ENCODE data around the gene SELENBP1.
"Not testable (repeated sequence)": the region's sequence is repeated elsewhere in the genome, so short reads cannot be mapped to it uniquely, and the experiment has no call there.

The SELENBP1 gene

GRCh38 chr1:151352021-151352718 lies 20.3 kb downstream of the SELENBP1 start:
- no peak overlapping the region for H3K4me3 ChIP-seq (ENCODE audit: low read depth, low read length)
- no peak for TF ChIP-seq CTCF (IDR thresholded peaks at IDR 0.05; ENCODE audit: low read depth, low read length, missing control alignments)
- DNase-seq (ENCODE audit: low read depth) = no peak

GRCh38 chr1:151350323-151350722 lies 22.2 kb downstream of the SELENBP1 start:
- not testable (repeated sequence) for H3K4me3 ChIP-seq (ENCODE audit: low read depth, low read length); DNase-seq (ENCODE audit: low read depth)

GRCh38 chr1:151347523-151348246 lies 24.8 kb downstream of the SELENBP1 start:
- H3K4me3 ChIP-seq (ENCODE audit: low read depth, low read length) = peak overlapping the region; percentile 57
- TF ChIP-seq CTCF (IDR thresholded peaks at IDR 0.05; ENCODE audit: low read depth, low read length, missing control alignments) = no peak
- no peak for DNase-seq (ENCODE audit: low read depth)

GRCh38 chr1:151346769-151347522 lies 25.6 kb downstream of the SELENBP1 start, which contains the start of gene RFX5:
RFX5 (minus strand) TSS chr1:151347252; CDS start chr1:151346320, 932 bp downstream.
- peak within 1 kb of the TSS; percentile 65 for H3K4me3 ChIP-seq (ENCODE audit: low read depth, low read length)
- peak; percentile 99 for DNase-seq (ENCODE audit: low read depth)
- no peak for TF ChIP-seq CTCF (IDR thresholded peaks at IDR 0.05; ENCODE audit: low read depth, low read length, missing control alignments)

GRCh38 chr1:151346082-151346768 lies 26.3 kb downstream of the SELENBP1 start:
- no peak for DNase-seq (ENCODE audit: low read depth)
- peak overlapping the region; percentile 65 for H3K4me3 ChIP-seq (ENCODE audit: low read depth, low read length)
- TF ChIP-seq CTCF (IDR thresholded peaks at IDR 0.05; ENCODE audit: low read depth, low read length, missing control alignments) = no peak

GRCh38 chr1:151344291-151344690 lies 28.2 kb downstream of the SELENBP1 start:
- no peak for DNase-seq (ENCODE audit: low read depth)
- no peak overlapping the region for H3K4me3 ChIP-seq (ENCODE audit: low read depth, low read length)
- no peak for TF ChIP-seq CTCF (IDR thresholded peaks at IDR 0.05; ENCODE audit: low read depth, low read length, missing control alignments)

GRCh38 chr1:151343587-151343986 lies 28.9 kb downstream of the SELENBP1 start:
- no peak for TF ChIP-seq CTCF (IDR thresholded peaks at IDR 0.05; ENCODE audit: low read depth, low read length, missing control alignments)
- DNase-seq (ENCODE audit: low read depth) = no peak

More at GRCh38 chr1:151343587-151343986, 28.9 kb downstream of the SELENBP1 start:
- H3K4me3 ChIP-seq (ENCODE audit: low read depth, low read length) = no peak overlapping the region
